Smooth muscle cell (in vitro differentiated cells): ENCODE results near the gene USP9Y. TPM values are rescaled to one million over a fixed set of nuclear protein-coding genes. Genes with fewer than 3 reads are reported as not detected.

ENCODE experiments used
- DNase-seq: peaks from one replicate; lab custom pipeline; 2025; ENCODE audit not compliant: unreplicated experiment; lab: John Stamatoyannopoulos, UW
- H2AFZ ChIP-seq: fragments of 200-600 bp; sonication (generic); 2 replicates; pipeline ENCODE4 v1.6.0; 2016; ENCODE audit warnings: antibody characterized with exemption, low read depth, mild to moderate bottlenecking
- H3F3A ChIP-seq: fragments of 200-600 bp; sonication (generic); 2 replicates; pipeline ENCODE4 v1.6.0; 2017; ENCODE audit warnings: antibody characterized with exemption, low read depth
- H3K27ac ChIP-seq: fragments of 200-600 bp; sonication (generic); 2 replicates; pipeline ENCODE4 v1.5.1; 2016; ENCODE audit warnings: low read depth, mild to moderate bottlenecking
- H3K27me3 ChIP-seq: fragments of 200-600 bp; sonication (generic); 2 replicates; pipeline ENCODE4 v1.6.1; 2016; ENCODE audit warnings: low read depth, mild to moderate bottlenecking
- H3K36me3 ChIP-seq: fragments of 200-600 bp; sonication (generic); 2 replicates; pipeline ENCODE4 v1.5.1; 2016; ENCODE audit warnings: low read depth
- H3K4me1 ChIP-seq: fragments of 200-600 bp; sonication (generic); 2 replicates; pipeline ENCODE4 v1.5.1; 2016; ENCODE audit warnings: low read depth
- H3K4me2 ChIP-seq: fragments of 200-600 bp; sonication (generic); 2 replicates; pipeline ENCODE4 v1.6.0; 2016; ENCODE audit warnings: mild to moderate bottlenecking
- H3K4me3 ChIP-seq: fragments of 200-600 bp; sonication (generic); 2 replicates; pipeline ENCODE4 v1.5.1; 2016; ENCODE audit warnings: mild to moderate bottlenecking
- H3K79me2 ChIP-seq: fragments of 200-600 bp; sonication (generic); 2 replicates; pipeline ENCODE4 v1.6.0; 2016; ENCODE audit warnings: low read depth, mild to moderate bottlenecking
- H3K9ac ChIP-seq: fragments of 200-600 bp; sonication (generic); 2 replicates; pipeline ENCODE4 v1.6.0; 2016; ENCODE audit warnings: low read depth
- H3K9me3 ChIP-seq: fragments of 200-600 bp; sonication (generic); replicated peaks from 2 replicates; pipeline ENCODE4 v1.5.1; 2016; ENCODE audit warnings: low read depth
- H4K20me1 ChIP-seq: fragments of 200-600 bp; sonication (generic); 2 replicates; pipeline ENCODE4 v1.6.0; 2016; ENCODE audit warnings: low read depth
- WGBS: methylation state at CpG from one replicate; pipeline ENCODE4 v1.1.7; 2016; ENCODE audit warnings: low lambda C conversion rate; 5-methylcytosine and 5-hydroxymethylcytosine counted together
- polyA plus RNA-seq: library from polyadenylated mRNA; unstranded; fragments of >200 nt; fragmentation: Nextera tagmentation; extraction: Ambion mirVana; gene quantifications from 2 replicates; pipeline ENCODE4 v1.2.1, GENCODE V29; 2016
- total RNA-seq: library from RNA; depleted of rRNA; stranded (reverse); fragments of >200 nt; gene quantifications from 2 replicates; pipeline ENCODE4 v1.2.3, GENCODE V29; 2014
- TF ChIP-seq, protein P1 (sequence below): fragments of 200-600 bp; sonication (generic); IDR thresholded peaks from 2 replicates; pipeline ENCODE4 v1.5.1; 2017; ENCODE audit warnings: borderline replicate concordance, mild to moderate bottlenecking, antibody characterized with exemption; ENCODE audit not compliant: insufficient read depth, poor library complexity, severe bottlenecking

USP9Y gene
- total and polyA plus RNA-seq, 2 experiments from 2014 or later, result not detected

DNA sequence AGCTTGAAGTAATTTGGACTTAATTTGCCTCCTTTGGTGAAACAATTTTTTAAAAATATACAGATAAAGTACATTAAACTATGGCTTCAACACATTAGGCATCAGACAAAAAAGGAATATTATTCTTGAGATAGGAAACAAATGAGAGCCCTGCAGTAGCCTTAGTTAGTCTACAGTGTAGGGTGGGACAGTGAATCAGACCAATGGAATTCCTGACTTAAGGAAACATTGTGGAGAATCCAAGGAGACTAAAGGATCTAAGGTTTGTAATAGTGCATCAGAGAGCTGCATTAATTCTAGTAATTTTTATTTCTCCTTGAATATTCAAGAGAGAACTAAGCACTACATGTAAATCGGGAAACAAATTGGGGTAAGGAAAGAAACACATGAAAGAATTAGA, 125.8 kb downstream of the USP9Y start:
- no peaks in the 10 kb centered on the region for H3K9me3 ChIP-seq
- H3K4me2 ChIP-seq, result no peak overlapping the region
- no peaks in the 10 kb centered on the region for H3K27me3 ChIP-seq
- DNase-seq, result no peak
- no peaks in the 10 kb centered on the region for H3K36me3 ChIP-seq
- no peak overlapping the region for H3K9ac ChIP-seq
- H3K79me2 ChIP-seq, result no peaks in the 10 kb centered on the region
- TF ChIP-seq, protein P1, sequence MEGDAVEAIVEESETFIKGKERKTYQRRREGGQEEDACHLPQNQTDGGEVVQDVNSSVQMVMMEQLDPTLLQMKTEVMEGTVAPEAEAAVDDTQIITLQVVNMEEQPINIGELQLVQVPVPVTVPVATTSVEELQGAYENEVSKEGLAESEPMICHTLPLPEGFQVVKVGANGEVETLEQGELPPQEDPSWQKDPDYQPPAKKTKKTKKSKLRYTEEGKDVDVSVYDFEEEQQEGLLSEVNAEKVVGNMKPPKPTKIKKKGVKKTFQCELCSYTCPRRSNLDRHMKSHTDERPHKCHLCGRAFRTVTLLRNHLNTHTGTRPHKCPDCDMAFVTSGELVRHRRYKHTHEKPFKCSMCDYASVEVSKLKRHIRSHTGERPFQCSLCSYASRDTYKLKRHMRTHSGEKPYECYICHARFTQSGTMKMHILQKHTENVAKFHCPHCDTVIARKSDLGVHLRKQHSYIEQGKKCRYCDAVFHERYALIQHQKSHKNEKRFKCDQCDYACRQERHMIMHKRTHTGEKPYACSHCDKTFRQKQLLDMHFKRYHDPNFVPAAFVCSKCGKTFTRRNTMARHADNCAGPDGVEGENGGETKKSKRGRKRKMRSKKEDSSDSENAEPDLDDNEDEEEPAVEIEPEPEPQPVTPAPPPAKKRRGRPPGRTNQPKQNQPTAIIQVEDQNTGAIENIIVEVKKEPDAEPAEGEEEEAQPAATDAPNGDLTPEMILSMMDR, result no peak
- no peak overlapping the region for H3K27ac ChIP-seq
- H3F3A ChIP-seq, result no peaks in the 10 kb centered on the region
- no peaks in the 10 kb centered on the region for H4K20me1 ChIP-seq
- H3K4me3 ChIP-seq, result no peak overlapping the region
- no peaks in the 10 kb centered on the region for H3K4me1 ChIP-seq
- WGBS, result no CpG with 5 or more reads among the region's 1 CpG
- H2AFZ ChIP-seq, result no peak overlapping the region

DNA sequence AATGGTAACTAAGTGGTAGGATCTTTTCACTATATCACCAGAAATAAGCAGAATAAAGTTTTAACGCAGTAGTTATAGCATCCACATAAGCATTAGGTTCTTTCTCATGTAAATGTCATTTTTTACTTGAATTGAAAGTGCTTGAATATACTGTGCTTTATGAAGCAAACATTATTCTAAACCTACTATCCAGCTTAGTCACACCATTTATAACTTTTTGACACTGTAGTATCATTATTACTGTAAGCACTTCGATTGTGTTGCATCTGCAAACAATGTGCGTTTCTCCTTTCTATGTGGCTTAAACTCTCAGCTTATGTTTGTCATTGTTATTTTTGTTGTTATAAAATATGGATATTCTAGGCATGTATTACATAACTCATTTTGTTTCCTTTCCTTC, 132.3 kb downstream of the USP9Y start:
- Histone ChIP-seq H3K4me1 (no peaks in the 10 kb centered on the region), H3K27ac (no peak overlapping the region), H3K36me3 (no peaks in the 10 kb centered on the region), H3K79me2 (no peaks in the 10 kb centered on the region), H3F3A (no peaks in the 10 kb centered on the region), H4K20me1 (no peaks in the 10 kb centered on the region), H3K4me2 (no peak overlapping the region), H3K4me3 (no peak overlapping the region), H3K27me3 (no peaks in the 10 kb centered on the region), H2AFZ (no peak overlapping the region), H3K9ac (no peak overlapping the region), H3K9me3 (no peaks in the 10 kb centered on the region)
- no CpG with 5 or more reads among the region's 3 CpGs for WGBS
- no peak for DNase-seq
- TF ChIP-seq, protein P1, result no peak

DNA sequence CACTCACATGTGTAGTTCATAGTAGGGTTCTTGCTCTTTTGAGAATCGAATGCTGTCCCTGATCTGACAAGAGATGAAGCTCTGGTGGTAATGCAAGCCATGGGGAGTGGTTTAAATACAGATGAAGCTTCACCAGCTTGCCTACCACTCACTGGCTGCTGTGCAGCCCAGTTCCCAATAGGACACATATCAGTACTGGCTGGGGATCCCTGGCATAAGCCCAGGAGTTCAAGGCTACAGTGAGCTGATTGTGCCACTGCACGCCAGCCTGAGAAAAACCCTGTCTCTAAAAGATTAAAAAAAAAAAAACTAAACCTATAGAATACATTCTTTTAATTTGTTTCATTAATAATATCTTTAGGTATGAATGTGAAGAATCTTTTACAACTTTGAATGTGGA, 136.5 kb downstream of the USP9Y start:
- H3K27ac ChIP-seq, result no peak overlapping the region
- H3K4me1 ChIP-seq, result no peaks in the 10 kb centered on the region
- no peak overlapping the region for H3K4me2 ChIP-seq
- WGBS, result no CpG with 5 or more reads among the region's 2 CpGs
- no peaks in the 10 kb centered on the region for H4K20me1 ChIP-seq
- no peak overlapping the region for H3K4me3 ChIP-seq
- DNase-seq, result no peak
- H3K9me3 ChIP-seq, result no peaks in the 10 kb centered on the region
- no peaks in the 10 kb centered on the region for H3F3A ChIP-seq
- no peaks in the 10 kb centered on the region for H3K79me2 ChIP-seq
- H3K27me3 ChIP-seq, result no peaks in the 10 kb centered on the region
- no peak overlapping the region for H2AFZ ChIP-seq
- H3K36me3 ChIP-seq, result no peaks in the 10 kb centered on the region
- H3K9ac ChIP-seq, result no peak overlapping the region
- TF ChIP-seq, protein P1, result no peak

DNA sequence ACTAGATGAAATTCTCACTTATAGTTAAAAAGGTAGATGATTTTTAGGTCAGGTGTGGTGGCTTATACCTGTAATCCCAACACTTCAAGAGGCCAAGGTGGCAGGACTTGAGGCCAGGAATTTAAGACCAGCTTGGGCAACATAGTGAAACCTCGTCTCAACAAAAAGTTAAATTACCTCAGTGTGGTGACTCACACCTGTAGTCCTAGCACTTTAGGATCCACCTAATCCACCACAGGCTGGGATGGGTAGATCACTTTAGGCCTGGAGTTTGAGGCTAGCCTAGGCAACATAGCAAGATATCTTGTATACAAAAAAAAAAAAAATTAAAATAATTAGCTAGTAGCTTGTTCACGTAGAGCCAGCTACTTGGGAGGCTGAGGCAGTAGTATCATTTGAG, 140.3 kb downstream of the USP9Y start:
- no peak overlapping the region for H3K27ac ChIP-seq
- TF ChIP-seq, protein P1, result no peak
- H3K4me2 ChIP-seq, result no peak overlapping the region
- H2AFZ ChIP-seq, result no peak overlapping the region
- no CpG with 5 or more reads among the region's 2 CpGs for WGBS
- H3K27me3 ChIP-seq, result no peaks in the 10 kb centered on the region
- no peaks in the 10 kb centered on the region for H3K79me2 ChIP-seq
- no peaks in the 10 kb centered on the region for H4K20me1 ChIP-seq
- H3K36me3 ChIP-seq, result no peaks in the 10 kb centered on the region
- H3K9me3 ChIP-seq, result no peaks in the 10 kb centered on the region
- H3F3A ChIP-seq, result no peaks in the 10 kb centered on the region
- no peak for DNase-seq
- H3K4me1 ChIP-seq, result no peaks in the 10 kb centered on the region
- no peak overlapping the region for H3K9ac ChIP-seq
- no peak overlapping the region for H3K4me3 ChIP-seq
